Measurements from ENCODE around the gene ZSWIM6.

DNA sequence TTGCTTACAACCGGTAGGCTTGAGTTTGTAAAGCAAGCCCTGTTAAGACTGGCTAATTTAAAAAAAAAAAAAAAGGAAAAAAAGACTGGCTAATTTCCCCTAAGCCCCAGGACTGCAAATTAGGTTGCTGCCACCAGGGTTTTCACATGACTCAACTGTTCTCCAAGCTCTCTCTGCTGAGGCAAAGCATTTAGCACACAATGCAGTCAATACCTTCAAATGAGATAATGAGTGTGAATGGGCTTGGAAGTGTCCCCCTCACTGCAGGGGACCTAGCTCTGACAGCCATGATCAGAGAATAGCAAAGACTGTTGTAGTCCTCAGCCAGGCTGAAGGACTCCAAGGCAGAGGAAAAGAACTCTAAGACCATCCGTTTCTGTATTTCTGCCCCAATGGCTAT is 42.8 kb upstream of the ZSWIM6 start:
- TF ChIP-seq, protein P1, sequence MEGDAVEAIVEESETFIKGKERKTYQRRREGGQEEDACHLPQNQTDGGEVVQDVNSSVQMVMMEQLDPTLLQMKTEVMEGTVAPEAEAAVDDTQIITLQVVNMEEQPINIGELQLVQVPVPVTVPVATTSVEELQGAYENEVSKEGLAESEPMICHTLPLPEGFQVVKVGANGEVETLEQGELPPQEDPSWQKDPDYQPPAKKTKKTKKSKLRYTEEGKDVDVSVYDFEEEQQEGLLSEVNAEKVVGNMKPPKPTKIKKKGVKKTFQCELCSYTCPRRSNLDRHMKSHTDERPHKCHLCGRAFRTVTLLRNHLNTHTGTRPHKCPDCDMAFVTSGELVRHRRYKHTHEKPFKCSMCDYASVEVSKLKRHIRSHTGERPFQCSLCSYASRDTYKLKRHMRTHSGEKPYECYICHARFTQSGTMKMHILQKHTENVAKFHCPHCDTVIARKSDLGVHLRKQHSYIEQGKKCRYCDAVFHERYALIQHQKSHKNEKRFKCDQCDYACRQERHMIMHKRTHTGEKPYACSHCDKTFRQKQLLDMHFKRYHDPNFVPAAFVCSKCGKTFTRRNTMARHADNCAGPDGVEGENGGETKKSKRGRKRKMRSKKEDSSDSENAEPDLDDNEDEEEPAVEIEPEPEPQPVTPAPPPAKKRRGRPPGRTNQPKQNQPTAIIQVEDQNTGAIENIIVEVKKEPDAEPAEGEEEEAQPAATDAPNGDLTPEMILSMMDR (IDR thresholded peaks at IDR 0.05 in 4 of 5, conservative IDR thresholded peaks at IDR 0.05 in 1 of 5) = no peak
- no peak for TF ChIP-seq POLR2A (IDR thresholded peaks at IDR 0.05)
